T-helper 17 cell (primary cell): Measurements from ENCODE around the gene FCAMR. TPM values are rescaled to one million over a fixed set of nuclear protein-coding genes. Genes with fewer than 3 reads are reported as not detected.
A peak's percentile ranks its signal among the peaks of the same experiment; 100 is the strongest.

ENCODE experiments used
- ATAC-seq: fragments of 150-1000 bp; cut with Tn5 transposase; 2 replicates; pipeline ENCODE4 v1.10.0; 2021; ENCODE audit warnings: mild to moderate bottlenecking, moderate library complexity
- DNase-seq, 3 donors: peaks; one replicate each; pipeline versions ENCODE4 v3.0.0 to v3.0.0-alpha.2; 2020 to 2021
- H3K9me3 ChIP-seq: one replicate; pipeline ENCODE4 v1.7.0; 2013; ENCODE audit warnings: low read length, mild to moderate bottlenecking; ENCODE audit not compliant: control insufficient read depth, poor library complexity, severe bottlenecking
- H3K27ac Mint-ChIP-seq: one replicate; pipeline ENCODE4 v1.8.0; 2022; ENCODE audit warnings: mild to moderate bottlenecking, moderate library complexity, mixed read lengths
- H3K27me3 Mint-ChIP-seq: one replicate; pipeline ENCODE4 v1.8.0; 2022; ENCODE audit warnings: mixed read lengths
- H3K36me3 Mint-ChIP-seq: one replicate; pipeline ENCODE4 v1.8.0; 2022; ENCODE audit warnings: low read depth, mixed read lengths
- H3K4me1 Mint-ChIP-seq: one replicate; pipeline ENCODE4 v1.8.0; 2022; ENCODE audit warnings: mild to moderate bottlenecking, mixed read lengths
- H3K4me3 Mint-ChIP-seq: one replicate; pipeline ENCODE4 v1.8.0; 2022; ENCODE audit warnings: mild to moderate bottlenecking, moderate library complexity, mixed read lengths
- total RNA-seq, 4 donors: library from RNA in 2 of 4; stranded (reverse) in 2 of 4; gene quantifications; one replicate each; pipeline ENCODE4 v1.2.3 and lab custom pipeline; 2022 to 2026

FCAMR gene
- total RNA-seq, 2 donors from 2014 or later = not detected

GRCh38 chr1:206947255-206947654 lies 23.0 kb downstream of the FCAMR start:
- no peak for DNase-seq
- peak overlapping the region; percentile 39 for H3K27ac Mint-ChIP-seq
- H3K27me3 Mint-ChIP-seq = peaks cover 37% of the 10 kb centered on the region
- peaks cover 2% of the 10 kb centered on the region for H3K9me3 ChIP-seq
- no peak overlapping the region for H3K4me3 Mint-ChIP-seq
- no peak for ATAC-seq
- no peaks in the 10 kb centered on the region for H3K36me3 Mint-ChIP-seq
- peaks cover 5% of the 10 kb centered on the region for H3K4me1 Mint-ChIP-seq

- ATAC-seq (no peak), DNase-seq (no peak)
- Mint-ChIP-seq H3K27me3 (peaks cover 37% of the 10 kb centered on the region), H3K4me3 (no peak within 1 kb of the TSS), H3K4me1 (peaks cover 5% of the 10 kb centered on the region), H3K27ac (peak within 1 kb of the TSS; percentile 39), H3K36me3 (no peaks in the 10 kb centered on the region)
- peaks cover 2% of the 10 kb centered on the region for H3K9me3 ChIP-seq
Measured at GRCh38 chr1:206946261-206946660, 24.0 kb downstream of the FCAMR start, which contains the start of gene PIGR. TSS of gene PIGR (minus strand) at chr1:206946466. CDS start at chr1:206940531, 5,935 bp downstream.

GRCh38 chr1:206945779-206946178 lies 24.5 kb downstream of the FCAMR start:
- H3K27ac Mint-ChIP-seq = no peak overlapping the region
- H3K4me3 Mint-ChIP-seq = no peak overlapping the region
- peaks cover 32% of the 10 kb centered on the region for H3K27me3 Mint-ChIP-seq
- H3K9me3 ChIP-seq = peaks cover 2% of the 10 kb centered on the region
- DNase-seq (no peak), ATAC-seq (no peak)
- H3K4me1 Mint-ChIP-seq = peaks cover 5% of the 10 kb centered on the region
- no peaks in the 10 kb centered on the region for H3K36me3 Mint-ChIP-seq

GRCh38 chr1:206944703-206945102 lies 25.6 kb downstream of the FCAMR start:
- Mint-ChIP-seq H3K36me3 (no peaks in the 10 kb centered on the region), H3K4me3 (no peak overlapping the region), H3K27me3 (peaks cover 32% of the 10 kb centered on the region), H3K4me1 (peaks cover 5% of the 10 kb centered on the region), H3K27ac (no peak overlapping the region)
- peaks cover 2% of the 10 kb centered on the region for H3K9me3 ChIP-seq
- ATAC-seq = no peak
- DNase-seq = no peak

- no peaks in the 10 kb centered on the region for H3K36me3 Mint-ChIP-seq
- ATAC-seq (no peak), DNase-seq (no peak)
- H3K4me3 Mint-ChIP-seq = no peak overlapping the region
- no peaks in the 10 kb centered on the region for H3K9me3 ChIP-seq
- H3K27me3 Mint-ChIP-seq = peaks cover 24% of the 10 kb centered on the region
- H3K27ac Mint-ChIP-seq = no peak overlapping the region
- peaks cover 2% of the 10 kb centered on the region for H3K4me1 Mint-ChIP-seq
Measured at GRCh38 chr1:206941766-206942418, 28.4 kb downstream of the FCAMR start.

GRCh38 chr1:206940588-206940936 lies 29.7 kb downstream of the FCAMR start:
- ATAC-seq (no peak), DNase-seq (no peak)
- no peaks in the 10 kb centered on the region for H3K36me3 Mint-ChIP-seq
- no peak overlapping the region for H3K4me3 Mint-ChIP-seq
- no peaks in the 10 kb centered on the region for H3K9me3 ChIP-seq
- no peaks in the 10 kb centered on the region for H3K4me1 Mint-ChIP-seq
- H3K27me3 Mint-ChIP-seq = peaks cover 15% of the 10 kb centered on the region
- H3K27ac Mint-ChIP-seq = no peak overlapping the region

- peaks cover 9% of the 10 kb centered on the region for H3K27me3 Mint-ChIP-seq
- peaks cover 2% of the 10 kb centered on the region for H3K4me1 Mint-ChIP-seq
- H3K27ac Mint-ChIP-seq = no peak overlapping the region
- no peaks in the 10 kb centered on the region for H3K9me3 ChIP-seq
- no peak overlapping the region for H3K4me3 Mint-ChIP-seq
- ATAC-seq (no peak), DNase-seq (no peak)
- H3K36me3 Mint-ChIP-seq = no peaks in the 10 kb centered on the region
Measured at GRCh38 chr1:206939841-206940587, 30.2 kb downstream of the FCAMR start.

GRCh38 chr1:206939131-206939530 lies 31.1 kb downstream of the FCAMR start:
- Mint-ChIP-seq H3K27me3 (peaks cover 8% of the 10 kb centered on the region), H3K4me3 (no peak overlapping the region), H3K27ac (no peak overlapping the region), H3K36me3 (no peaks in the 10 kb centered on the region), H3K4me1 (peaks cover 2% of the 10 kb centered on the region)
- H3K9me3 ChIP-seq = no peaks in the 10 kb centered on the region
- DNase-seq (no peak), ATAC-seq (no peak)

GRCh38 chr1:206937425-206937824 lies 32.8 kb downstream of the FCAMR start:
- H3K4me1 Mint-ChIP-seq = peaks cover 9% of the 10 kb centered on the region
- no peaks in the 10 kb centered on the region for H3K27me3 Mint-ChIP-seq
- no peaks in the 10 kb centered on the region for H3K9me3 ChIP-seq
- no peaks in the 10 kb centered on the region for H3K36me3 Mint-ChIP-seq
- ATAC-seq = no peak
- H3K4me3 Mint-ChIP-seq = no peak overlapping the region
- H3K27ac Mint-ChIP-seq = no peak overlapping the region
- no peak for DNase-seq

GRCh38 chr1:206935491-206936067 lies 34.7 kb downstream of the FCAMR start:
- peaks cover 23% of the 10 kb centered on the region for H3K4me1 Mint-ChIP-seq
- H3K27me3 Mint-ChIP-seq = no peaks in the 10 kb centered on the region

GRCh38 chr1:206933333-206933945 lies 36.8 kb downstream of the FCAMR start:
- ATAC-seq (peak; percentile 75), DNase-seq (peak; percentile 47 to 66 (median 56))
- no peaks in the 10 kb centered on the region for H3K36me3 Mint-ChIP-seq
- H3K4me3 Mint-ChIP-seq = no peak overlapping the region
- H3K4me1 Mint-ChIP-seq = peaks cover 33% of the 10 kb centered on the region
- no peaks in the 10 kb centered on the region for H3K27me3 Mint-ChIP-seq
- H3K9me3 ChIP-seq = no peaks in the 10 kb centered on the region
- H3K27ac Mint-ChIP-seq = peak overlapping the region; percentile 68

More at GRCh38 chr1:206935491-206936067, 34.7 kb downstream of the FCAMR start:
- peak in 1 of 3 donors; percentile 18 for DNase-seq
- no peaks in the 10 kb centered on the region for H3K9me3 ChIP-seq
- H3K27ac Mint-ChIP-seq = no peak overlapping the region
- H3K4me3 Mint-ChIP-seq = no peak overlapping the region
- ATAC-seq = peak; percentile 61
- no peaks in the 10 kb centered on the region for H3K36me3 Mint-ChIP-seq

- H3K36me3 Mint-ChIP-seq = no peaks in the 10 kb centered on the region
- H3K9me3 ChIP-seq = no peaks in the 10 kb centered on the region
- no peaks in the 10 kb centered on the region for H3K27me3 Mint-ChIP-seq
- no peak for ATAC-seq
- peak overlapping the region; percentile 68 for H3K27ac Mint-ChIP-seq
- DNase-seq = no peak
- peaks cover 33% of the 10 kb centered on the region for H3K4me1 Mint-ChIP-seq
- H3K4me3 Mint-ChIP-seq = no peak overlapping the region
Measured at GRCh38 chr1:206932177-206932576, 38.1 kb downstream of the FCAMR start.

GRCh38 chr1:206931709-206932108 lies 38.6 kb downstream of the FCAMR start:
- Mint-ChIP-seq H3K27me3 (no peaks in the 10 kb centered on the region), H3K27ac (peak overlapping the region; percentile 68), H3K4me3 (no peak overlapping the region), H3K36me3 (no peaks in the 10 kb centered on the region), H3K4me1 (peaks cover 33% of the 10 kb centered on the region)
- H3K9me3 ChIP-seq = no peaks in the 10 kb centered on the region
- DNase-seq = no peak
- ATAC-seq = no peak
